ENCODE data around the gene IL32. TPM values are rescaled to one million over a fixed set of nuclear protein-coding genes. Genes with fewer than 3 reads are reported as not detected.
"Not testable (repeated sequence)": the region's sequence is repeated elsewhere in the genome, so short reads cannot be mapped to it uniquely, and the experiment has no call there.

The IL32 gene
- total RNA-seq, 1 donor from 2014 or later = 621 TPM

DNA sequence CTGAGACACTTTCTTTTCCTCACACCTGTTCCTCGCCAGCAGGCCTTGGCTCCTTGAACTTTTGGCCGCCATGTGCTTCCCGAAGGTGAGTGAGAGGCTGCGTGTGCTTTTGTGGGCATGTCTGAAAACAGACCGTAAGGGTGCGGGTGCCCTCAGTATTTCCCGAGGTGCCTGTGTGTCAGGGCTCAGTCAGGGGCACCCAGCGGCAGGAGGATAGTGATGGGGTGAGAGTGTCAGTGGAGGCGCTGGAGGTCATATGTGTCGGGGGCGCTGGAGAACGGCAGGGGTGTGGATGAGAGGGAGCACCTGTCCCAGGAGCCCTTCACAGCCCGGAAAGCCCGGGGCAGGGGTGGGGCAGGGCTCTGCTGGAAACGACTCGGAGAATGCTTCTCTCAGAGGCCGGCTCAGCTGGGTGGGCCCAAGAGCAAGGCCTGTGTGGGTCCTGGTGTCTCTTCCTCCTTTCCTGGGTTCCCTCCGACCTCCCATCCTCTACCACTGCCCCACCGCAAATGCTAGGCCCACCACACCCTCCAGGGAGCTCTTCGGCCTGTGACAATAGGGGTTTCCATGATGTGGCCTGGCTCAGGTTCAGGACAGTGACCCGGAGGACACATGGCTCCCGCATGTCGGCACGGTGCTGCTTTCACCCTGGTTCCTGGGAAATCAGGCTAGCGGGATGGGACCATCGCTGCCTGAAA, 451 bp downstream of the IL32 start:
- H3K36me3 ChIP-seq (ENCODE audit: control insufficient read depth, insufficient read depth, low read length) = no peaks in the 10 kb centered on the region
- TF ChIP-seq, protein P1, sequence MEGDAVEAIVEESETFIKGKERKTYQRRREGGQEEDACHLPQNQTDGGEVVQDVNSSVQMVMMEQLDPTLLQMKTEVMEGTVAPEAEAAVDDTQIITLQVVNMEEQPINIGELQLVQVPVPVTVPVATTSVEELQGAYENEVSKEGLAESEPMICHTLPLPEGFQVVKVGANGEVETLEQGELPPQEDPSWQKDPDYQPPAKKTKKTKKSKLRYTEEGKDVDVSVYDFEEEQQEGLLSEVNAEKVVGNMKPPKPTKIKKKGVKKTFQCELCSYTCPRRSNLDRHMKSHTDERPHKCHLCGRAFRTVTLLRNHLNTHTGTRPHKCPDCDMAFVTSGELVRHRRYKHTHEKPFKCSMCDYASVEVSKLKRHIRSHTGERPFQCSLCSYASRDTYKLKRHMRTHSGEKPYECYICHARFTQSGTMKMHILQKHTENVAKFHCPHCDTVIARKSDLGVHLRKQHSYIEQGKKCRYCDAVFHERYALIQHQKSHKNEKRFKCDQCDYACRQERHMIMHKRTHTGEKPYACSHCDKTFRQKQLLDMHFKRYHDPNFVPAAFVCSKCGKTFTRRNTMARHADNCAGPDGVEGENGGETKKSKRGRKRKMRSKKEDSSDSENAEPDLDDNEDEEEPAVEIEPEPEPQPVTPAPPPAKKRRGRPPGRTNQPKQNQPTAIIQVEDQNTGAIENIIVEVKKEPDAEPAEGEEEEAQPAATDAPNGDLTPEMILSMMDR (IDR thresholded peaks at IDR 0.05; ENCODE audit: insufficient read depth, low read length, poor library complexity, severe bottlenecking) = no peak

DNA sequence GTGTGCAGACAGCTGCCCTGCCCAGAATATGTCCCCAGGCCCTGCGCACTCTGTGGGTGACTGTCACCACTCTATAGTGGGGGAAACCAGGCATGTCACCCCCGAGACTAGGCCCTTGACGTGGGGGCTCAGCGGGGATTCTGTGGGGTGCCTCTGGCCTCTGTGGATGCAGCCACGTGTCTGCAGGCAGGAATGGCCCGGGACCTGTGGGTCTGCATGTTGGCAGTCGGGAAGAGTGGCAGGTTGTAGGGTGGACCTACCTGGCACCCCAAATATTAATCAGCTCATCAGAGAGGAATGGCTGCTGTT, 954 bp downstream of the IL32 start:
- no peak for DNase-seq (ENCODE audit: low read depth)
- Histone ChIP-seq H3K27me3 (ENCODE audit: control insufficient read depth, insufficient read depth, low read length) (no peaks in the 10 kb centered on the region), H3K4me3 (ENCODE audit: low read depth, low read length) (peak overlapping the region; percentile 9), H3K36me3 (ENCODE audit: control insufficient read depth, insufficient read depth, low read length) (no peaks in the 10 kb centered on the region)
- TF ChIP-seq, protein P1 (IDR thresholded peaks at IDR 0.05; ENCODE audit: insufficient read depth, low read length, poor library complexity, severe bottlenecking) = no peak

More for the DNA sequence above, 451 bp downstream of the IL32 start:
- DNase-seq (ENCODE audit: low read depth) = no peak
- Histone ChIP-seq H3K4me3 (ENCODE audit: low read depth, low read length) (peak overlapping the region; percentile 9), H3K27me3 (ENCODE audit: control insufficient read depth, insufficient read depth, low read length) (no peaks in the 10 kb centered on the region)

DNA sequence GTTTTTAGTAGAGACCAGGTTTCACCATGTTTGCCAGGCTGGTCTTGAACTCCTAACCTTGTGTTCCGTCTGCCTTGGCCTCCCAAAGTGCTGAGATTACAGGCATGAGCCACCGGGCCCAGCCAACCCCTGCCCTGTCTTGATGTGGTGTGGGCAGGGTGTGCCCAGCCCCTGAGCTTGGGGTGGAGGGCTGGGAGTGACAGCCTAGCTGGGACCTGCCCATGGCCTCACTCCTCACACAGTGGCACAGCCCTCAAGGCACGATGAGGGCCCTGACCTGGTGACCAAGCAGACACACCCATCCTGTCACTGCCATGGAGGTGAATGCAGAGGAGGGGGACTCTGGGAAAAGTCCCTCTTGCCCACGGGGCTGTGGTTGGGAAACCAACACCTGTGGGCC, 3.0 kb downstream of the IL32 start:
- TF ChIP-seq, protein P1 (IDR thresholded peaks at IDR 0.05; ENCODE audit: insufficient read depth, low read length, poor library complexity, severe bottlenecking) = no peak
- no peaks in the 10 kb centered on the region for H3K36me3 ChIP-seq (ENCODE audit: control insufficient read depth, insufficient read depth, low read length)
- DNase-seq (ENCODE audit: low read depth) = no peak
- H3K4me3 ChIP-seq (ENCODE audit: low read depth, low read length) = no peak overlapping the region
- no peaks in the 10 kb centered on the region for H3K27me3 ChIP-seq (ENCODE audit: control insufficient read depth, insufficient read depth, low read length)

- DNase-seq (ENCODE audit: low read depth); H3K36me3 ChIP-seq (ENCODE audit: control insufficient read depth, insufficient read depth, low read length); H3K4me3 ChIP-seq (ENCODE audit: low read depth, low read length); H3K27me3 ChIP-seq (ENCODE audit: control insufficient read depth, insufficient read depth, low read length): not testable (repeated sequence)
Measured at GRCh38 chr16:3069146-3069545, 3.7 kb downstream of the IL32 start.

GRCh38 chr16:3070608-3071111, 5.2 kb downstream of the IL32 start:
- Histone ChIP-seq H3K4me3 (ENCODE audit: low read depth, low read length) (no peak overlapping the region), H3K36me3 (ENCODE audit: control insufficient read depth, insufficient read depth, low read length) (no peaks in the 10 kb centered on the region), H3K27me3 (ENCODE audit: control insufficient read depth, insufficient read depth, low read length) (peaks cover 7% of the 10 kb centered on the region)
- DNase-seq (ENCODE audit: low read depth) = no peak
- TF ChIP-seq, protein P1 (IDR thresholded peaks at IDR 0.05; ENCODE audit: insufficient read depth, low read length, poor library complexity, severe bottlenecking) = no peak

DNA sequence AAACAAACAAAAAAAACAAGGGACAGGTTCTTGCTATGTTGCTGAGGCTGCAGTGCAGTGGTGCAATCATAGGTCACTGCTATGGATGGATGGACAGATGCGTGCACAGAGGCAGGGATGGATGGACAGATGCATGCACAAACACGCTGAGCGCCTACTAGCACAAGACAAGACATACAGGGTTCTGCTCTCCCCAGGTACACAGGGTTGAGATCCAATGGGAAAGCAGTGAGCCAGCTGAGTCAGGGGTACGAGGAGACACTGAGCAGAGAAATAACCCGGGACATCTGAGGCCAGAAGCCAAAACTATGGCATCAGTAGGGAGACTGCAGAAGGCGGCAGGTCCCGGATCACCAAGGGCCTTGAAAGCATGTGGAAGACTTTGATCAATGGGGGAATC, 6.2 kb downstream of the IL32 start:
- DNase-seq (ENCODE audit: low read depth) = no peak
- peaks cover 7% of the 10 kb centered on the region for H3K27me3 ChIP-seq (ENCODE audit: control insufficient read depth, insufficient read depth, low read length)
- TF ChIP-seq, protein P1 (IDR thresholded peaks at IDR 0.05; ENCODE audit: insufficient read depth, low read length, poor library complexity, severe bottlenecking) = no peak
- H3K4me3 ChIP-seq (ENCODE audit: low read depth, low read length) = no peak overlapping the region
- H3K36me3 ChIP-seq (ENCODE audit: control insufficient read depth, insufficient read depth, low read length) = no peaks in the 10 kb centered on the region

- H3K27me3 ChIP-seq (ENCODE audit: control insufficient read depth, insufficient read depth, low read length); DNase-seq (ENCODE audit: low read depth); H3K4me3 ChIP-seq (ENCODE audit: low read depth, low read length); H3K36me3 ChIP-seq (ENCODE audit: control insufficient read depth, insufficient read depth, low read length): not testable (repeated sequence)
Measured at GRCh38 chr16:3072148-3072547, 6.7 kb downstream of the IL32 start.

DNA sequence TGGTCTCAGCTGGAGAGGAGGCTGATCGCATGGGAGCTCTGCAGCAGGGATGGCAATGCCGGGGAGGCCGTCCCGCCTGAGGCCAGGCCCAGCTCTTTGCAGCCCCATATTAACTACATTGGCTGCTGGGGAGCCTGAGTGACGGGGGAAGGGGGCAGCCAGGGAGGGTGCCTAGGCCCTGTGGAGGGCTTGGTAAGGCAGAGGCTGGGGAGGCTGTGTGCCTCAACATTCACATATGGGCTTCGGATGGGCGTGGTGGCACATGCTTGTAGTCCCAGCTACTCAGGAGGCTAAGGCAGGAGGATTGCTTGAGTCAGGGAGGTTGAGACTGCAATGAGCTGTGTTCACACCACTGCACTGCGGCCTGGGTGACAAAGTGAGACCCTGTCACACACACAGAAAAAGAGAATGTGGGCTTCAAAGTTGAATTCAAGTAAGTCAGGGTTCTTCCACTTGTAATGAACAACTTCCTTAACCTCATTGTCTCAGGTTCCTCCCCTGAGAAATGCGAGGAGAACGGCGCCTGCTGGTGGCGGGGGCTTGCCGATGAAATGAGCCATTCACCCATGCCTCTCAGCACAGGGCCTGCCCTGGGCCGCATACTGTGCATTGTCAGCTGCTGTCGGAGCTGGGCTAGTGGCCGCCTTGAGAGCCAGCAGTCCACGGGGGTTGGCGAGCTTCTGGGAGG, 7.3 kb downstream of the IL32 start:
- not testable (repeated sequence) for DNase-seq (ENCODE audit: low read depth); H3K4me3 ChIP-seq (ENCODE audit: low read depth, low read length); H3K27me3 ChIP-seq (ENCODE audit: control insufficient read depth, insufficient read depth, low read length); H3K36me3 ChIP-seq (ENCODE audit: control insufficient read depth, insufficient read depth, low read length)

All from kidney epithelial cell (primary cell).